Testis (tissue), 3 donors: Measurements from ENCODE around the gene ABHD15. TPM values are rescaled to one million over a fixed set of nuclear protein-coding genes. Genes with fewer than 3 reads are reported as not detected.

Experiments used
- DNase-seq: peaks from one replicate; pipeline ENCODE4 v3.0.0-alpha.2; 2019
- H3K27ac ChIP-seq, 2 donors: fragments of 200-600 bp; sonication (generic); one replicate each; pipeline ENCODE4 v1.5.1; 2019
- H3K27me3 ChIP-seq: fragments of 200-600 bp; sonication (generic); one replicate; pipeline ENCODE4 v1.5.1; 2019
- H3K36me3 ChIP-seq: fragments of 200-600 bp; sonication (generic); one replicate; pipeline ENCODE4 v1.5.1; 2017; ENCODE audit warnings: low read depth; ENCODE audit errors: missing control alignments
- H3K4me1 ChIP-seq: fragments of 200-600 bp; sonication (generic); one replicate; pipeline ENCODE4 v1.5.1; 2019
- H3K4me3 ChIP-seq, 2 donors: fragments of 200-600 bp; sonication (generic); one replicate each; pipeline ENCODE4 v1.5.1; 2017 to 2019
- H3K9me3 ChIP-seq: fragments of 200-600 bp; sonication (generic); one replicate; pipeline ENCODE4 v1.5.1; 2017
- CTCF ChIP-seq, 3 experiments: fragments of 450-650 bp in 2 of 3; fragments of 200-600 bp in 1 of 3; sonication (generic) in 1 of 3; IDR thresholded peaks; one replicate each; pipeline ENCODE4 v1.5.1; 2016 to 2019; ENCODE audit warnings: antibody characterized with exemption in 3 of 3, mild to moderate bottlenecking in 2 of 3, moderate library complexity in 1 of 3
- POLR2A ChIP-seq: fragments of 450-650 bp; IDR thresholded peaks from one replicate; pipeline ENCODE4 v1.6.1; 2017; ENCODE audit warnings: antibody characterized with exemption, mild to moderate bottlenecking, moderate library complexity
- WGBS, 2 donors: methylation state at CpG; one replicate each; pipeline ENCODE4 v1.1.5; 2018; 5-methylcytosine and 5-hydroxymethylcytosine counted together
- intact Hi-C: fragments of 100-400 bp; cut with DNase I; formaldehyde crosslinking; loops from one replicate; pipeline ENCODE4 v1.15.1; 2023; ENCODE audit warnings: low total_unique reads
- polyA plus RNA-seq: library from polyadenylated mRNA; stranded (reverse); fragments of 350-450 nt; fragmentation: Illumina TruSeq; extraction: RNeasy Lipid Tissue Mini Kit (QIAGEN cat#74804); gene quantifications from one replicate; pipeline ENCODE4 v1.2.3, GENCODE V29; 2014; ENCODE audit warnings: low read depth, low replicate concordance; ENCODE audit not compliant: insufficient read depth
- total RNA-seq, 2 donors: library from RNA; depleted of rRNA; stranded (reverse); fragments of >200 nt; gene quantifications; one replicate each; pipeline ENCODE4 v1.2.3, GENCODE V29; 2016

The ABHD15 gene
- total and polyA plus RNA-seq, 3 donors from 2014 or later: 4.5 to 7.1 (median 5.7) TPM

DNA sequence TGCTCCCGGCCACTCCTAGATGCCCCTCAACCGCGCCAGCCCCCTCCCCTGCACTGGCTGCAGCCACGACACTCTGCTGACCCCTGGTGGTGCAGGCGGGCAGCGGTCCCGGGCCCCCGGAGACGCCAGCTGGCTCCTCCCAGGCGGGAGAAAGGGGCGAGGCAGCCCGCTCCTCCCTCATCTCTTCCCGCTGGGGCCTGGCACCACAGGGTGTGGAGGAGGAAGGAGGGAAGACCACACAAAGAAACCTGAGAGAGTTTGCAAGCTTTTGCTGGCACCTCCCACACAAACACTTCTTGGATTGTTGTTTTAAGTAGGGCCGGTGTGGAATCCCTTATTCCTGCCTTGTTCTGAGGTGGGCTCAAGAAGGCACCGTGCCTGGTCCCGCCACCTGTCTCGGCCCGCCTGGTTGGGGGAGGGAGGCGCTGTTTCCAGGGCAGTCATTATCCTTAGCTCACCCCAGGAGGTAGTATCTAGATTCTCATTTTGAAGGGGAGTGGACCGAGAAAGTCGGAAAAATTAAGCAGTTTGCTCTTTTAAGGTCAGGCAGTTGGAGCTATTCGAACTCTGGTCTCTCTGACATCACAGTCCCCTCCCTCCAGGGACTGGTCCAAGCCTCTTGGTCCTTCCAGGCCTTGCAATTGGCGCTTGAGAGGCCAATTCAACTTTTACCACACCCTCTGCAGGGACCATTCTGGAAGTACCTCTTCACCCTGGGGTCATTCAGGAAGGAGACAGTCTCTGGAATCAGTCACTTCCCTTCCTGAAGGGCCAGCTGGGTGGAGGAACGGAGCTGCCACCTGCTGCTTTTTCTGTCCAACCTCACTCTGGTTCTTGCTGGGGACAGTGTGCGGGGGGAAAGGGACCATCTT, 25.1 kb upstream of the ABHD15 start:
- no peaks in the 10 kb centered on the region for H3K36me3 ChIP-seq
- DNase-seq: peak; percentile 90
- H3K4me3 ChIP-seq: peak overlapping the region; percentile 7 to 49
- TF ChIP-seq CTCF (IDR thresholded peaks at IDR 0.05): peak; percentile 82 to 89 (median 87)
- no peak for TF ChIP-seq POLR2A
- WGBS, 2 donors: 5 to 6% methylated on average over 25 of the region's 25 CpGs
- intact Hi-C loops: no loop called here
- peaks cover 68% of the 10 kb centered on the region for H3K4me1 ChIP-seq
- H3K27me3 ChIP-seq: no peaks in the 10 kb centered on the region
- no peaks in the 10 kb centered on the region for H3K9me3 ChIP-seq
- peak overlapping the region; percentile 48 to 70 for H3K27ac ChIP-seq

DNA sequence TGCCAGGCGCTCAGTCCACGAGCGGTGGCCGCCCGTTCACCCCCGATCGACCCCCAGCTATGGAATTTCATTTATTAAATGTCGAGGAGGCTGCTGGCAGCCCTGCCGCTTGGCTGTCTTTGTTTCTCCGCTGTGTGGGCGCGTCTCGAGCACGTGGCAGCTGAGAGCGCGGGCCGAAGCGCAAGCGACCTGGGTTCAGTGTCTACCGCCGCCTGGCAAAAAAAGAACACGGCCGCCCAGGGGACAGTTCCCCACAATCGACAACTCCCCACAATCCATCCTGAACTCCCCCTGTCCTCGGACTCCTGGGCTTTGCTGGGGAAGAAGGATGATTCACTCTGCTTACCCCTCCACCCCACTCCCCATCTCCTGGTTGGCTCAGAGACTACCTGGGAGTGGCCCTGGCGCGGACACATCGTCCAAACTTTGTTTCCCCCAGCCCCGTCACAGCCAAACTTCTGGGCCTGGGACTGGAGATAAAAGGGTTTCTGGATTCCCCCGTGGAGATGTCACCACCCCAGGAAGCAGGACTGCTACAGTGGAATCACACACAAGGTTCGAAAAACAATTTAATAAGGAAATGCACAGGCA, 24.4 kb upstream of the ABHD15 start:
- H3K27ac ChIP-seq: peak overlapping the region; percentile 48 to 70
- no peaks in the 10 kb centered on the region for H3K36me3 ChIP-seq
- intact Hi-C loops: no loop called here
- H3K4me3 ChIP-seq: peak overlapping the region; percentile 7 to 49
- no peaks in the 10 kb centered on the region for H3K27me3 ChIP-seq
- TF ChIP-seq CTCF (IDR thresholded peaks at IDR 0.05): no peak
- TF ChIP-seq POLR2A: no peak
- H3K4me1 ChIP-seq: peaks cover 64% of the 10 kb centered on the region
- WGBS, 2 donors: 0% methylated on average over 18 to 29 of the region's 31 CpGs
- H3K9me3 ChIP-seq: no peaks in the 10 kb centered on the region
- DNase-seq: peak; percentile 74

- intact Hi-C loops: no loop called here
- H3K4me1 ChIP-seq: peaks cover 61% of the 10 kb centered on the region
- peak overlapping the region; percentile 48 to 84 for H3K27ac ChIP-seq
- 12% methylated on average over 22 to 30 of the region's 30 CpGs for WGBS, 2 donors
- no peak for DNase-seq
- TF ChIP-seq POLR2A (no peak), CTCF (IDR thresholded peaks at IDR 0.05) (no peak)
- peak overlapping the region; percentile 49 for H3K4me3 ChIP-seq
- no peaks in the 10 kb centered on the region for H3K36me3 ChIP-seq
- no peaks in the 10 kb centered on the region for H3K9me3 ChIP-seq
- H3K27me3 ChIP-seq: no peaks in the 10 kb centered on the region
Measured at GRCh38 chr17:29590411-29591145, 23.7 kb upstream of the ABHD15 start.

DNA sequence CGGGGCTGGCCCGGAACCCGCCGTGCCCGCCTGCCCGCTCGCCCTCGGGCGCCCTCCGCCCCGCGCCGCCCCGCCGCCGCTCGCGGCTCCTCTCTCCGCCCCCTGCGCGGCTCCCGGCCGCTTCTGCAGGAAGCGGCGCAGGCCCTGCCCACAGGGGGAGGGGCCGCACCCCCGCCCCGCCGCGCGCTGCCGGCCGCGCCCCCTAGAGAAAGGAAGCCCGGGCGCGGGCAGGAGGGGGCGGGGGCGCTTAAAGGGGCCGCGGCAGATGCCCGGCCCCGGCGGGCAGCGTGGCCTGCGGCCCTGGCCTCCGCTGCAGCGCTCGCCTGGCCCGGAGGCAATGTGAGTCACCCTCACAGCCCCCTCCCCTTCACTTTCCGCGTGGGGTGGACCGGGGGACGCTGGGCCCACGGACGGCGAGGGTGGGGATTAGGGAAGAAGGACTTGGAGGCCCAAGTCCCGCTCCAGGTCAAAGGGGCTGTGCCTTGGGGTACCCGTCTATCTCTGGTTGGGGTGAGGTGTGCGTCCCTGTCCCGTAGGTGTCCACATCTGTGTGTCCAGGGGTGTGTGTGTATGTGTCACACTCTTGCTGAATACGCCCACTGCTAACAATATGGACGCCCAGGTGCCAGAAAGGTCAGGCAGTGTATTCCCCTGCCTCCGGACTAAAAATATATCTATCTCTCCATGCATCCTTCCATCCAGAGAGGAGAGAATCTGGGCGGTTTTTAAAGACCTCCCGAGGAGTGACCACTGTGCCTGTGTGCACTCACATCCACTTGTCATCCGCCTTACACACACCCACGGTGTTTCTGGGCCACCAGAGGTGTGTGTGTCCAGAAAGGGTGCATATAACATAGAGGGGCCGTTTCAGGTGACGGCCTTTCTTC, 22.9 kb upstream of the ABHD15 start, which contains the start of gene GIT1:
GIT1 (minus strand) TSS at position 125 of the 887 bp plus-strand sequence. CDS start 270 bp downstream, outside the sequence.
- H3K4me3 ChIP-seq: peak within 1 kb of the TSS; percentile 75 to 76
- TF ChIP-seq CTCF (IDR thresholded peaks at IDR 0.05): peak in 2 of 3 experiments; percentile 8 to 23
- TF ChIP-seq POLR2A: no peak
- DNase-seq: peak; percentile 91
- intact Hi-C loops: no loop called here
- H3K27me3 ChIP-seq: no peaks in the 10 kb centered on the region
- 3 to 14% methylated on average over 20 to 58 of the region's 70 CpGs for WGBS, 2 donors
- H3K4me1 ChIP-seq: peaks cover 56% of the 10 kb centered on the region
- H3K36me3 ChIP-seq: no peaks in the 10 kb centered on the region
- H3K9me3 ChIP-seq: no peaks in the 10 kb centered on the region
- peak within 1 kb of the TSS; percentile 8 to 84 for H3K27ac ChIP-seq
